Gastrocnemius medialis (tissue), 4 donors: Measurements from ENCODE around the gene SLC35F6. TPM values are rescaled to one million over a fixed set of nuclear protein-coding genes. Genes with fewer than 3 reads are reported as not detected.
A peak's percentile ranks its signal among the peaks of the same experiment; 100 is the strongest.

Experiments
- ATAC-seq, 2 donors: fragments of 150-250 bp; one replicate each; pipeline ENCODE4 v1.9.1; 2016
- DNase-seq, 2 donors: peaks; one replicate each; pipeline ENCODE4 v3.0.0-alpha.2; 2019
- H3K27ac ChIP-seq, 4 donors: fragments of 200-600 bp; sonication (generic); 1 replicate in 1 of 4; 2 replicates in 3 of 4; pipeline ENCODE4 v1.5.1; 2016 to 2018; ENCODE audit warnings: mild to moderate bottlenecking in 2 of 4, moderate library complexity in 1 of 4
- H3K27me3 ChIP-seq, 3 donors: fragments of 200-600 bp; sonication (generic) in 2 of 3; 1 replicate in 1 of 3; 2 replicates in 2 of 3; pipeline versions ENCODE4 v1.5.1 to v1.6.0; 2016 to 2019; ENCODE audit warnings: mild to moderate bottlenecking in 1 of 3, moderate library complexity in 1 of 3
- H3K36me3 ChIP-seq, 2 donors: fragments of 200-600 bp; sonication (generic) in 1 of 2; one replicate each; pipeline ENCODE4 v1.5.1; 2017 to 2018
- H3K4me1 ChIP-seq, 2 donors: fragments of 200-600 bp; sonication (generic) in 1 of 2; one replicate each; pipeline ENCODE4 v1.5.1; 2016 to 2017; ENCODE audit warnings: mild to moderate bottlenecking in 2 of 2
- H3K4me3 ChIP-seq, 4 donors: fragments of 200-600 bp; sonication (generic) in 3 of 4; 1 replicate in 1 of 4; 2 replicates in 3 of 4; pipeline ENCODE4 v1.5.1; 2016 to 2019; ENCODE audit warnings: mild to moderate bottlenecking in 2 of 4
- H3K9me3 ChIP-seq, 3 donors: fragments of 200-600 bp; sonication (generic) in 2 of 3; 1 replicate in 1 of 3; 2 replicates in 2 of 3; pipeline ENCODE4 v1.5.1; 2016 to 2019
- POLR2A ChIP-seq, 2 donors: fragments of 450-650 bp; IDR thresholded peaks; one replicate each; pipeline ENCODE4 v1.6.1; 2017; ENCODE audit warnings: antibody characterized with exemption in 2 of 2, mild to moderate bottlenecking in 2 of 2, moderate library complexity in 2 of 2
- in situ Hi-C, 4 donors: fragments of 200-750 bp; cut with MboI; loops; one replicate each; pipeline versions ENCODE4 v1.15.0 to v1.8.0; 2017; ENCODE audit warnings: low sequenced_read_pairs in 4 of 4
- intact Hi-C: fragments of 100-400 bp; cut with DNase I; formaldehyde crosslinking; loops from one replicate; pipeline ENCODE4 v1.15.1; 2023; ENCODE audit warnings: low total_unique reads
- total RNA-seq, 4 donors: library from RNA; depleted of rRNA; stranded (reverse); fragments of >200 nt; gene quantifications; one replicate each; pipeline versions ENCODE4 v1.1.0 to v1.2.3, GENCODE V29; 2016
- TF ChIP-seq, protein P1 (sequence below), 5 experiments: fragments of 450-650 bp in 3 of 5; fragments of 200-600 bp in 2 of 5; sonication (generic) in 2 of 5; IDR thresholded peaks in 4 of 5; conservative IDR thresholded peaks in 1 of 5; 1 replicate in 4 of 5; 2 replicates in 1 of 5; pipeline ENCODE4 v1.5.1; 2016 to 2019; ENCODE audit warnings: antibody characterized with exemption in 5 of 5, mild to moderate bottlenecking in 3 of 5, moderate library complexity in 3 of 5

Gene SLC35F6
- total RNA-seq, 4 donors from 2014 or later: 37.8 to 54.5 (median 45.9) TPM

- intact Hi-C loops (no loop called here), in situ Hi-C loops (no loop called here)
- no peak overlapping the region for H3K4me3 ChIP-seq
- H3K9me3 ChIP-seq: no peaks in the 10 kb centered on the region
- ATAC-seq (no peak), DNase-seq (no peak)
- no peaks in the 10 kb centered on the region for H3K27me3 ChIP-seq
- no peak overlapping the region for H3K27ac ChIP-seq
- peaks cover 20 to 39% of the 10 kb centered on the region in 2 donors for H3K4me1 ChIP-seq
- H3K36me3 ChIP-seq: no peaks in the 10 kb centered on the region
- no peak for TF ChIP-seq POLR2A (IDR thresholded peaks at IDR 0.05)
- TF ChIP-seq, protein P1, sequence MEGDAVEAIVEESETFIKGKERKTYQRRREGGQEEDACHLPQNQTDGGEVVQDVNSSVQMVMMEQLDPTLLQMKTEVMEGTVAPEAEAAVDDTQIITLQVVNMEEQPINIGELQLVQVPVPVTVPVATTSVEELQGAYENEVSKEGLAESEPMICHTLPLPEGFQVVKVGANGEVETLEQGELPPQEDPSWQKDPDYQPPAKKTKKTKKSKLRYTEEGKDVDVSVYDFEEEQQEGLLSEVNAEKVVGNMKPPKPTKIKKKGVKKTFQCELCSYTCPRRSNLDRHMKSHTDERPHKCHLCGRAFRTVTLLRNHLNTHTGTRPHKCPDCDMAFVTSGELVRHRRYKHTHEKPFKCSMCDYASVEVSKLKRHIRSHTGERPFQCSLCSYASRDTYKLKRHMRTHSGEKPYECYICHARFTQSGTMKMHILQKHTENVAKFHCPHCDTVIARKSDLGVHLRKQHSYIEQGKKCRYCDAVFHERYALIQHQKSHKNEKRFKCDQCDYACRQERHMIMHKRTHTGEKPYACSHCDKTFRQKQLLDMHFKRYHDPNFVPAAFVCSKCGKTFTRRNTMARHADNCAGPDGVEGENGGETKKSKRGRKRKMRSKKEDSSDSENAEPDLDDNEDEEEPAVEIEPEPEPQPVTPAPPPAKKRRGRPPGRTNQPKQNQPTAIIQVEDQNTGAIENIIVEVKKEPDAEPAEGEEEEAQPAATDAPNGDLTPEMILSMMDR (IDR thresholded peaks at IDR 0.05 in 4 of 5, conservative IDR thresholded peaks at IDR 0.05 in 1 of 5): no peak
Observed at GRCh38 chr2:26718949-26719686, 45.0 kb upstream of the SLC35F6 start.

- Histone ChIP-seq H3K36me3 (no peaks in the 10 kb centered on the region), H3K27ac (peak overlapping the region in 3 of 4 donors; percentile 58 to 89 (median 80)), H3K27me3 (no peaks in the 10 kb centered on the region), H3K4me1 (peaks cover 34 to 53% of the 10 kb centered on the region in 2 donors), H3K9me3 (no peaks in the 10 kb centered on the region), H3K4me3 (no peak overlapping the region)
- in situ Hi-C loops (no loop called here), intact Hi-C loops (no loop called here)
- ATAC-seq: peak; percentile 51 to 60
- peak; percentile 60 to 85 for DNase-seq
- TF ChIP-seq, protein P1 (IDR thresholded peaks at IDR 0.05 in 4 of 5, conservative IDR thresholded peaks at IDR 0.05 in 1 of 5): no peak
- TF ChIP-seq POLR2A (IDR thresholded peaks at IDR 0.05): no peak
Observed at GRCh38 chr2:26720322-26721114, 43.6 kb upstream of the SLC35F6 start.

DNA sequence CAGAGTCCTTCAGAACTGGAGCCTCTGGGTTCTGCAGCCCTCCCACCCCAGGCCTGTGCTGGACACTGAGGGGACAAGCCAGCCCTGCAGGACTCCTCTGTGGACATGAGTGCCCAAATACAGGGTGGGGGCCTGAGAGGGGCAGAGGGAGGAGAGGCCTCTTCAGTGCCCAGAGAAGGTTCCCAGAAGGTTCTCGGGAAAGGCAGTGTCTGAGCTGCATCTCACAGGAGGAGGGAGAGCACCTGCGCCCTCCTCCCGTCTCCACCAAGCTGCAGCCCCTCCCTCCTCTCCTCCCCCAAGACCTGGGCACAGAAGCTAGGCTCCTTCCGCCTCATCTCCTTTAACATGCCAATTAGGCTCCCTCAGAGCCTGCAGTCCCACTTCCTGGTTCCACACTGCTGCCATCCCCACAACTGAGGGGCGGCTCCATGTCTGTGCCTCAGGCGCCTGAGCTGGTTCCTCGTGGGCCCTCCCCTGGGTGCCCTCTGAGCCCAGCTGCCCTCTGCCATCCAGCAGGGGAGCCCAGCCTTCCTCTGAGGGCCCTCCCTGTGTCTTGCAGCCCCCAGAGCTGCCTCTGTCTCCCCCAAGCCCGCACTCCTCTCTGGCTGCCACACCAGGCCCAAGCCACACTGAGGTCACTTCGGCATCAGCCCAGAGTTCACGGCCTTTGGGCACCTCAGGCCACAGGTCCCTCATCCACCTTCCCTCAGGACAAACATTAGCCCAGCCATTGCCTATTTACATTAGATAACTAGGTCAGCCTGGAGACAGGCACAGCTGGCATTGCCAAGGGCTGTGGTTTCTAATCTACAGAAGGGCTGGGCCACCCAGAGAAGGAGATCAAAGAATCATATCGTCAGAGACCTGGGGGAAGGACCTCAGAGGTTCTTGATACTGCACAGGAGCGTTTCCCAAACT lies 42.7 kb upstream of the SLC35F6 start:
- in situ Hi-C loops (no loop called here), intact Hi-C loops (no loop called here)
- Histone ChIP-seq H3K27me3 (no peaks in the 10 kb centered on the region), H3K4me1 (peaks cover 37 to 60% of the 10 kb centered on the region in 2 donors), H3K9me3 (no peaks in the 10 kb centered on the region), H3K36me3 (no peaks in the 10 kb centered on the region), H3K4me3 (no peak overlapping the region), H3K27ac (peak overlapping the region in 3 of 4 donors; percentile 58 to 89 (median 80))
- TF ChIP-seq POLR2A (IDR thresholded peaks at IDR 0.05): no peak
- TF ChIP-seq, protein P1 (IDR thresholded peaks at IDR 0.05 in 4 of 5, conservative IDR thresholded peaks at IDR 0.05 in 1 of 5): no peak
- ATAC-seq: no peak
- DNase-seq: no peak

- in situ Hi-C loops: no loop called here
- no peaks in the 10 kb centered on the region for H3K9me3 ChIP-seq
- ATAC-seq: no peak
- no peak for DNase-seq
- TF ChIP-seq POLR2A (IDR thresholded peaks at IDR 0.05): no peak
- TF ChIP-seq, protein P1 (IDR thresholded peaks at IDR 0.05 in 4 of 5, conservative IDR thresholded peaks at IDR 0.05 in 1 of 5): no peak
- intact Hi-C loops: no loop called here
- H3K4me1 ChIP-seq: peaks cover 37 to 60% of the 10 kb centered on the region in 2 donors
- no peaks in the 10 kb centered on the region for H3K36me3 ChIP-seq
- H3K4me3 ChIP-seq: no peak overlapping the region
- peaks cover 0 to under 1% (median 0%) of the 10 kb centered on the region in 3 donors for H3K27me3 ChIP-seq
- peak overlapping the region in 3 of 4 donors; percentile 64 to 91 (median 89) for H3K27ac ChIP-seq
Observed at GRCh38 chr2:26722328-26722727, 41.8 kb upstream of the SLC35F6 start.
